Measurements from ENCODE around the gene PYY. TPM values are rescaled to one million over a fixed set of nuclear protein-coding genes. Genes with fewer than 3 reads are reported as not detected.

PYY gene
- total and polyA plus RNA-seq, 7 donors = not detected

- WGBS, 3 donors = 79 to 84% (median 80%) methylated on average over 2 of the region's 2 CpGs
- no peaks in the 10 kb centered on the region for H3K36me3 ChIP-seq (ENCODE audit: insufficient read depth in 1 of 2, low read depth in 1 of 2)
- no peak for ATAC-seq
- intact Hi-C loops (cut with DNase I) = no loop called here
- peaks cover 7% of the 10 kb centered on the region for H3K4me1 ChIP-seq
- H3K4me3 ChIP-seq = no peak overlapping the region
- H3K27ac ChIP-seq = no peak overlapping the region
- no peaks in the 10 kb centered on the region for H3K9me3 ChIP-seq
- peaks cover 0 to 46% (median 7%) of the 10 kb centered on the region in 3 donors for H3K27me3 ChIP-seq (ENCODE audit: insufficient read depth in 3 of 3, low read length in 2 of 3)
- TF ChIP-seq CTCF (IDR thresholded peaks at IDR 0.05) = no peak
- DNase-seq = no peak
Measured at GRCh38 chr17:43982171-43982570, 28.4 kb upstream of the PYY start.

- no peak for TF ChIP-seq CTCF (IDR thresholded peaks at IDR 0.05)
- Histone ChIP-seq H3K27ac (no peak overlapping the region), H3K36me3 (ENCODE audit: insufficient read depth in 1 of 2, low read depth in 1 of 2) (no peaks in the 10 kb centered on the region), H3K4me1 (no peaks in the 10 kb centered on the region), H3K9me3 (no peaks in the 10 kb centered on the region), H3K4me3 (no peak overlapping the region), H3K27me3 (ENCODE audit: insufficient read depth in 3 of 3, low read length in 2 of 3) (peaks cover 0 to 52% (median 7%) of the 10 kb centered on the region in 3 donors)
- no peak for ATAC-seq
- DNase-seq = no peak
- WGBS, 3 donors = 87 to 88% (median 87%) methylated on average over 4 of the region's 4 CpGs
- intact Hi-C loops (cut with DNase I) = no loop called here
Measured at GRCh38 chr17:43979671-43980070, 25.9 kb upstream of the PYY start.

GRCh38 chr17:43979011-43979410 is 25.3 kb upstream of the PYY start:
- ATAC-seq (no peak), DNase-seq (no peak)
- no peak overlapping the region for H3K4me3 ChIP-seq
- intact Hi-C loops (cut with DNase I) = no loop called here
- no peaks in the 10 kb centered on the region for H3K36me3 ChIP-seq (ENCODE audit: insufficient read depth in 1 of 2, low read depth in 1 of 2)
- no peaks in the 10 kb centered on the region for H3K4me1 ChIP-seq
- TF ChIP-seq CTCF (IDR thresholded peaks at IDR 0.05) = no peak
- 54 to 59% (median 57%) methylated on average over 7 of the region's 7 CpGs for WGBS, 3 donors
- no peak overlapping the region for H3K27ac ChIP-seq
- H3K9me3 ChIP-seq = no peaks in the 10 kb centered on the region
- H3K27me3 ChIP-seq (ENCODE audit: insufficient read depth in 3 of 3, low read length in 2 of 3) = peaks cover 0 to 53% (median 7%) of the 10 kb centered on the region in 3 donors

GRCh38 chr17:43978078-43978477 is 24.3 kb upstream of the PYY start:
- ATAC-seq (no peak), DNase-seq (no peak)
- WGBS, 3 donors = 60 to 82% (median 77%) methylated on average over 2 of the region's 2 CpGs
- H3K27ac ChIP-seq = no peak overlapping the region
- no peak for TF ChIP-seq CTCF (IDR thresholded peaks at IDR 0.05)
- H3K36me3 ChIP-seq (ENCODE audit: insufficient read depth in 1 of 2, low read depth in 1 of 2) = no peaks in the 10 kb centered on the region
- H3K9me3 ChIP-seq = no peaks in the 10 kb centered on the region
- no peaks in the 10 kb centered on the region for H3K4me1 ChIP-seq
- peaks cover 0 to 43% (median 4%) of the 10 kb centered on the region in 3 donors for H3K27me3 ChIP-seq (ENCODE audit: insufficient read depth in 3 of 3, low read length in 2 of 3)
- H3K4me3 ChIP-seq = no peak overlapping the region
- intact Hi-C loops (cut with DNase I) = no loop called here

All from psoas muscle (tissue), 8 donors.